Vagina (tissue), 2 donors: ENCODE measurements around the gene FLOT1. TPM values are rescaled to one million over a fixed set of nuclear protein-coding genes. Genes with fewer than 3 reads are reported as not detected.

Experiments
- DNase-seq, 2 donors: peaks; one replicate each; pipeline ENCODE4 v3.0.0-alpha.2; 2017; ENCODE audit errors: extremely low spot score in 2 of 2
- H3K27ac ChIP-seq: fragments of 200-600 bp; sonication (generic); one replicate; pipeline ENCODE4 v1.5.1; 2019
- H3K27me3 ChIP-seq: fragments of 200-600 bp; sonication (generic); one replicate; pipeline ENCODE4 v1.5.1; 2019
- H3K36me3 ChIP-seq, 2 donors: fragments of 200-600 bp; sonication (generic); one replicate each; pipeline ENCODE4 v1.5.1; 2017 to 2019
- H3K4me1 ChIP-seq: fragments of 200-600 bp; sonication (generic); one replicate; pipeline ENCODE4 v1.5.1; 2019
- H3K4me3 ChIP-seq, 2 donors: fragments of 200-600 bp; sonication (generic); 1 replicate in 1 of 2; 2 replicates in 1 of 2; pipeline ENCODE4 v1.5.1; 2016 to 2019
- H3K9me3 ChIP-seq: fragments of 200-600 bp; sonication (generic); one replicate; pipeline ENCODE4 v1.5.1; 2019
- POLR2A ChIP-seq, 2 donors: fragments of 450-650 bp; IDR thresholded peaks; one replicate each; pipeline ENCODE4 v1.6.1; 2017; ENCODE audit warnings: antibody characterized with exemption in 2 of 2, mild to moderate bottlenecking in 2 of 2, moderate library complexity in 2 of 2
- POLR2AphosphoS5 ChIP-seq, 2 donors: sonication (generic); formaldehyde crosslinking; IDR thresholded peaks; one replicate each; pipeline ENCODE4 v1.9.0; 2017; ENCODE audit warnings: antibody characterized with exemption in 2 of 2, mild to moderate bottlenecking in 2 of 2, low read depth in 1 of 2; ENCODE audit not compliant: insufficient read depth in 1 of 2
- intact Hi-C: fragments of 100-400 bp; cut with DNase I; formaldehyde crosslinking; loops from one replicate; pipeline ENCODE4 v1.15.1; 2023
- total RNA-seq: library from RNA; depleted of rRNA; stranded (reverse); fragments of >200 nt; gene quantifications from one replicate; pipeline ENCODE4 v1.2.3, GENCODE V29; 2016
- TF ChIP-seq, protein P1 (sequence below), 3 experiments: fragments of 450-650 bp in 2 of 3; fragments of 200-600 bp in 1 of 3; sonication (generic) in 1 of 3; IDR thresholded peaks; one replicate each; pipeline ENCODE4 v1.5.1; 2017 to 2019; ENCODE audit warnings: antibody characterized with exemption in 3 of 3, mild to moderate bottlenecking in 2 of 3, moderate library complexity in 2 of 3

Gene FLOT1
- total RNA-seq, 1 donor from 2014 or later: 165 TPM

DNA sequence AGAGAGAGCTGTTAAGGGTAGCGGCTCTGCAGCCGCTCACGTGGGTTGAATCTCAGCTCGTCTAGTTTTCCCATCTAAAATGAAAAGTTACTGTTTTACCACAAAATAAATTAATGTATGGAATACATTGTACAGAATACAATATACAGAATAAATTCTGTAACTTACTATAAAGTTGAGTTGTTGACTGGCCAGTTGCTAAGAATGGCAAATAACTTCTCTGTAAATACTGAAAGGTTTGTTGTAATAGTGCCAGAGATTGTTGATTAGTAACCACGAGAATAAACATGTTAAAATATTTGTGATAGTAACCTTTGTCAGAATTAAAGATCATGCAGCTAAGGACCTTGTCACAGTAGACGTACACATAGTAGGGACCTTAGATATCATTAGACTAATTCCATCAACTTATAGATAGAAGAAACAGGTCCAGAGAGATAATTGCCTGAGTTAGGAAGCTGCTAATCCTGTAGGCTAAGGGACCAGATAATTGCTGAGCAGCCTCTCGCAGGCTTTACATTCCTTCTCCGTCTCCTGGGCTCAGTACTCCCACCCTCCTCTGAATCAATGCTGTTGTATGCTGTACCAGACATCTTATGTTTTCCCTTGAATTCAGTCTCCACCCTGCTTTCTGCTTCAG, 51.2 kb downstream of the FLOT1 start:
- no peaks in the 10 kb centered on the region for H3K36me3 ChIP-seq
- peak overlapping the region; percentile 55 to 76 for H3K4me3 ChIP-seq
- no peaks in the 10 kb centered on the region for H3K9me3 ChIP-seq
- TF ChIP-seq POLR2A (IDR thresholded peaks at IDR 0.05) (no peak), POLR2AphosphoS5 (IDR thresholded peaks at IDR 0.05; ENCODE audit: insufficient read depth in 1 of 2, low read depth in 1 of 2) (no peak)
- TF ChIP-seq, protein P1, sequence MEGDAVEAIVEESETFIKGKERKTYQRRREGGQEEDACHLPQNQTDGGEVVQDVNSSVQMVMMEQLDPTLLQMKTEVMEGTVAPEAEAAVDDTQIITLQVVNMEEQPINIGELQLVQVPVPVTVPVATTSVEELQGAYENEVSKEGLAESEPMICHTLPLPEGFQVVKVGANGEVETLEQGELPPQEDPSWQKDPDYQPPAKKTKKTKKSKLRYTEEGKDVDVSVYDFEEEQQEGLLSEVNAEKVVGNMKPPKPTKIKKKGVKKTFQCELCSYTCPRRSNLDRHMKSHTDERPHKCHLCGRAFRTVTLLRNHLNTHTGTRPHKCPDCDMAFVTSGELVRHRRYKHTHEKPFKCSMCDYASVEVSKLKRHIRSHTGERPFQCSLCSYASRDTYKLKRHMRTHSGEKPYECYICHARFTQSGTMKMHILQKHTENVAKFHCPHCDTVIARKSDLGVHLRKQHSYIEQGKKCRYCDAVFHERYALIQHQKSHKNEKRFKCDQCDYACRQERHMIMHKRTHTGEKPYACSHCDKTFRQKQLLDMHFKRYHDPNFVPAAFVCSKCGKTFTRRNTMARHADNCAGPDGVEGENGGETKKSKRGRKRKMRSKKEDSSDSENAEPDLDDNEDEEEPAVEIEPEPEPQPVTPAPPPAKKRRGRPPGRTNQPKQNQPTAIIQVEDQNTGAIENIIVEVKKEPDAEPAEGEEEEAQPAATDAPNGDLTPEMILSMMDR (IDR thresholded peaks at IDR 0.05): no peak
- DNase-seq: no peak
- peak overlapping the region; percentile 92 for H3K27ac ChIP-seq
- H3K27me3 ChIP-seq: no peaks in the 10 kb centered on the region
- H3K4me1 ChIP-seq: peaks cover 29% of the 10 kb centered on the region
- intact Hi-C loops: no loop called here

DNA sequence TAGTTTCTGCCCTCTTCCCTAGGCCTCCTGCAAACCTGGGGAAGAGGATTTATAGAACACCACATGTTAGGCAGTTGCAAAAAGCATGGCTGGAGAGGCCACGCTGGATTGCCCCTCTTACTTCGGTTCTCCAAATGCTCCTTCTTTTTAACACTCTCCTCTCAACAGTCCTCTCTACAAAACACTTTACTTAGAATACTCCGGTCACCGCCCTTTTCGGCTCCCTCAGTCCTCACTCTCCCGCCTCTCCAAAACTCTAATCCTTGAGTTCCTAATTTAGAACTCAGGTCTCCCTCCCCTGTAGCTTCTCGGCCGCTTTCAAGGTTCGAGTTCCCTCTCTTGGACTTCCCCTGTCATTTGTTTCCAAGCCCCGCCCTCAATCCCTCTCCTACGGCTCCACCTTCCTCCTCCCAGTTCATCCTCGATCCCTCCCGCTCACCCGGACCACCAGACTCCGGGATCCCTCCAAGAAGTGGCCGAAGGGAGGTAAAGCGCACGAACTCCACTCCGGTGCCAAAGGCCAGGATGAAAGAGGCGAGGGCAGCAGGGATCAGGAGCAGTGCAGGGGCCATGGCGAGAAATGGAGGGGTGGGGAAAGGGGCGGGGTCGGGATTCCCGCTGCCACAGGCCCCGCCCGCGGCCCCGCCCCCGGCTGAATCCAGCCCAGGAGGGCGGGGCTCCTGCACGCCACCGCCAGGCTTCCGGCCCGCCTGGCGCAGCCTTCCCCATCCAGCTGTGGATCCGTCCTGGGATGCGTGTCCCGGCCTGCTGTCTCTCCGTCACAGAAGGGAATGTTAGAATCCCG, 51.9 kb downstream of the FLOT1 start, which contains the start of gene NRM:
Gene NRM (minus strand): TSS at position 582 of the 805 bp plus-strand sequence. CDS start 10 bp downstream, at position 572.
- DNase-seq: no peak
- Histone ChIP-seq H3K4me1 (peaks cover 35% of the 10 kb centered on the region), H3K27me3 (no peaks in the 10 kb centered on the region), H3K4me3 (peak within 1 kb of the TSS; percentile 55 to 76), H3K9me3 (no peaks in the 10 kb centered on the region), H3K27ac (peak within 1 kb of the TSS; percentile 92), H3K36me3 (no peaks in the 10 kb centered on the region)
- peak; percentile 48 to 77 for TF ChIP-seq POLR2AphosphoS5 (IDR thresholded peaks at IDR 0.05; ENCODE audit: insufficient read depth in 1 of 2, low read depth in 1 of 2)
- no peak for TF ChIP-seq POLR2A (IDR thresholded peaks at IDR 0.05)
- TF ChIP-seq, protein P1 (IDR thresholded peaks at IDR 0.05): no peak
- intact Hi-C loops: no loop called here

DNA sequence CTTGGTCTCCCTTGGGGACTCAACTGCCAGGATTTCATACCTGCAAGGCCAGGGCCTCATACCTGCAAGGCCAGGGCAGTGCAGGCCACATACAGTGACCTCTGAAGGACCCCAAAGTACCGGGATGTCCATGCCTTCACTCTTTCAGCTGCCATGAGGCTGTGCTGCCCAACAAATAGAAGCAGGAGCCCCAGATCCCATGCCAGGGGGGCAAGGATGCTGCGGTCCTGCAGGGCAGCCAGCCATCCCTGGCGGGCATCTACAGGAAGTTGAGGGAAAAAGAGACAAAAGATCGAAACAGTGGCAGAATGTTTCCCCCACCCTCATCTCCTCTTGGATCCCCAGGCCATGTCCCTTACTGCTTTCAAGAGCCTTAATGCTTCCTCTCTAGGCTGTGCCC, 52.5 kb downstream of the FLOT1 start:
- H3K4me3 ChIP-seq: peak overlapping the region; percentile 55 to 76
- no peak for DNase-seq
- intact Hi-C loops: loop anchor here (10.0 kb wide), 2 partner anchors 75 to 195 kb away; partner anchors contain the start of genes DDR1, MRPS18B and PPP1R10
- H3K27me3 ChIP-seq: no peaks in the 10 kb centered on the region
- H3K9me3 ChIP-seq: no peaks in the 10 kb centered on the region
- peak overlapping the region; percentile 92 for H3K27ac ChIP-seq
- H3K36me3 ChIP-seq: no peaks in the 10 kb centered on the region
- peaks cover 41% of the 10 kb centered on the region for H3K4me1 ChIP-seq
- TF ChIP-seq POLR2AphosphoS5 (IDR thresholded peaks at IDR 0.05; ENCODE audit: insufficient read depth in 1 of 2, low read depth in 1 of 2): no peak
- TF ChIP-seq, protein P1 (IDR thresholded peaks at IDR 0.05): no peak
- no peak for TF ChIP-seq POLR2A (IDR thresholded peaks at IDR 0.05)

DNA sequence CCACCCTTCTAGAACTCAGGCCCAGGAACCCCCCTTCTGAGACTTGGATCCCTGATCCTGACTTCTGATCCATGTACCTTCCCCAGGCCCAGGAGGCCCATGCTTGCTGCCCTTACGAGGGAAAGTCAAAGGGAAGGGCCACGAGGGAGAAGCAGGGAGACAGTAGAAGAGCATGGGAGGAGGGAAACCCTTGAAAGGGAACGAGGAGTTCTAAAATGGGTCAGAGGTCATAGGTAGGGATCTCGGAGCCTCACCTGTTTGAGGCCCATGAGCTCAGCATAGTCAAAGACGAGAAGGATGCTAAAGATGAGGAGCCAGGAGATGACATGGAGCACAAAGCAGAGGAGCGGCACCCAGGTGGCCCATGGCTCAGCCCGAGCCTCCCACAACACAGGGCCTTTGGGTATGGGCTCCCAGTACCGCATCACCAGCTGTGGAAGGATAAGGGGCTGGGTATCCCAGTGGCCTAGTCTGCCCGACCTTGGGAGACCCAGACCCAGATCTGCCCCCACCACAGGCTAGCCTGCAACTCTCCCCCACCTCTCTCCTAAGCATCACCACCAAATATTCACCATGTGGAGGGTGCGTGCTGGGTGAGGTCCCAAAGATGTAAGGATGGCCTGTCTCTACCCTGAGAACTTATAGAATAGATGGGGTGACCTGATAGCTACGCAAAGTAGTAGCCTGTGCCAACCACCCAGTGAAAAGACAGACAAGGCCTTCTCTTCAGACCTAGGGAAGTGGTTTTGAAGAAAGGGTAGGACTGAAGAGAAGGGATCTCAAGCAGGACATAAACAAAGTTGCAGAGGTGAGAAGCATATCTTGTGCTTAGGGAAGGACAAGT, 53.2 kb downstream of the FLOT1 start:
- Histone ChIP-seq H3K9me3 (no peaks in the 10 kb centered on the region), H3K4me1 (peaks cover 48% of the 10 kb centered on the region), H3K27ac (peak overlapping the region; percentile 92), H3K4me3 (peak overlapping the region; percentile 55 to 76), H3K36me3 (no peaks in the 10 kb centered on the region), H3K27me3 (no peaks in the 10 kb centered on the region)
- TF ChIP-seq POLR2A (IDR thresholded peaks at IDR 0.05): no peak
- TF ChIP-seq, protein P1 (IDR thresholded peaks at IDR 0.05): no peak
- no peak for TF ChIP-seq POLR2AphosphoS5 (IDR thresholded peaks at IDR 0.05; ENCODE audit: insufficient read depth in 1 of 2, low read depth in 1 of 2)
- DNase-seq: no peak
- intact Hi-C loops: loop anchor here (10.0 kb wide), 2 partner anchors 74 to 196 kb away; partner anchors contain the start of genes DDR1, MRPS18B and PPP1R10
